GM23338 (cell line): ENCODE results near the gene TNFAIP1.

Experiments
- CREB1 ChIP-seq: fragments of 250-450 bp; sonication (Bioruptor Pico); IDR thresholded peaks from 2 replicates; pipeline ENCODE4 v1.5.0; 2020; ENCODE audit warnings: low read depth, mild to moderate bottlenecking, moderate library complexity
- EZH2 ChIP-seq: fragments of 200-600 bp; sonication (generic); IDR thresholded peaks from one replicate; pipeline ENCODE4 v1.8.0; 2017; ENCODE audit warnings: antibody characterized with exemption, mild to moderate bottlenecking, low read depth; ENCODE audit not compliant: unreplicated experiment
- EZH2phosphoT487 ChIP-seq: fragments of 200-600 bp; sonication (generic); IDR thresholded peaks from one replicate; pipeline ENCODE4 v1.8.1; 2018; ENCODE audit warnings: antibody characterized with exemption; ENCODE audit not compliant: unreplicated experiment
- JUNB ChIP-seq: IDR thresholded peaks from one replicate; pipeline ENCODE4 v1.6.1; 2016; ENCODE audit warnings: antibody characterized with exemption; ENCODE audit not compliant: unreplicated experiment
- NANOG ChIP-seq: IDR thresholded peaks from 2 replicates; pipeline ENCODE4 v1.6.1; 2016; ENCODE audit warnings: antibody characterized with exemption, borderline replicate concordance
- POLR2AphosphoS5 ChIP-seq: IDR thresholded peaks from 2 replicates; pipeline ENCODE4 v1.6.1; 2016; ENCODE audit warnings: antibody characterized with exemption, low read depth
- ZNF331 ChIP-seq: fragments of 250-450 bp; sonication (Bioruptor Pico); IDR thresholded peaks from 2 replicates; pipeline ENCODE4 v1.5.0; 2020; ENCODE audit warnings: low read depth, mild to moderate bottlenecking, moderate library complexity
- TF ChIP-seq, protein P1 (sequence below): IDR thresholded peaks from one replicate; pipeline ENCODE4 v1.6.1; 2018; ENCODE audit warnings: antibody characterized with exemption; ENCODE audit not compliant: unreplicated experiment
- TF ChIP-seq, protein P2 (sequence below), 2 experiments: fragments of 200-600 bp in 1 of 2; sonication (generic) in 1 of 2; conservative IDR thresholded peaks; 2 replicates each; pipeline versions ENCODE4 v1.5.1 to v1.6.1; 2016 to 2017; ENCODE audit warnings: antibody characterized with exemption in 2 of 2, low read depth in 2 of 2, mild to moderate bottlenecking in 2 of 2, moderate library complexity in 1 of 2
- TF ChIP-seq, protein P3 (sequence below): fragments of 250-450 bp; sonication (Bioruptor Pico); IDR thresholded peaks from 2 replicates; pipeline ENCODE4 v1.5.0; 2020; ENCODE audit warnings: mild to moderate bottlenecking, moderate library complexity
- TF ChIP-seq, protein P4 (sequence below): IDR thresholded peaks from 2 replicates; pipeline ENCODE4 v1.6.1; 2016; ENCODE audit warnings: antibody characterized with exemption

DNA sequence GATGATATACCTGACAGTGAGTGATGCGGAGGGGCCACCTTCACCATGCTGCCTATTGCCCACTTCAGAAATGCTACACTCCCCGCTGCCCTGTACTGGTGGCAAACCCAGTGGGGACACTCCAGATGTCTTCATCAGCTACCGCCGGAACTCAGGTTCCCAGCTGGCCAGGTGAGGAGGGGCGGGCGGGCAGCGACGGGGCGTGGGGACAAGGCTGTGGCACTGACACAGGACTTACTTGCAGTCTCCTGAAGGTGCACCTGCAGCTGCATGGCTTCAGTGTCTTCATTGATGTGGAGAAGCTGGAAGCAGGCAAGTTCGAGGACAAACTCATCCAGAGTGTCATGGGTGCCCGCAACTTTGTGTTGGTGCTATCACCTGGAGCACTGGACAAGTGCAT, 52.5 kb downstream of the TNFAIP1 start:
- TF ChIP-seq EZH2 (no peak), POLR2AphosphoS5 (no peak), JUNB (no peak), CREB1 (CRISPR knock-in tag) (no peak), EZH2phosphoT487 (no peak), NANOG (no peak), ZNF331 (CRISPR knock-in tag) (no peak)
- TF ChIP-seq, protein P1, sequence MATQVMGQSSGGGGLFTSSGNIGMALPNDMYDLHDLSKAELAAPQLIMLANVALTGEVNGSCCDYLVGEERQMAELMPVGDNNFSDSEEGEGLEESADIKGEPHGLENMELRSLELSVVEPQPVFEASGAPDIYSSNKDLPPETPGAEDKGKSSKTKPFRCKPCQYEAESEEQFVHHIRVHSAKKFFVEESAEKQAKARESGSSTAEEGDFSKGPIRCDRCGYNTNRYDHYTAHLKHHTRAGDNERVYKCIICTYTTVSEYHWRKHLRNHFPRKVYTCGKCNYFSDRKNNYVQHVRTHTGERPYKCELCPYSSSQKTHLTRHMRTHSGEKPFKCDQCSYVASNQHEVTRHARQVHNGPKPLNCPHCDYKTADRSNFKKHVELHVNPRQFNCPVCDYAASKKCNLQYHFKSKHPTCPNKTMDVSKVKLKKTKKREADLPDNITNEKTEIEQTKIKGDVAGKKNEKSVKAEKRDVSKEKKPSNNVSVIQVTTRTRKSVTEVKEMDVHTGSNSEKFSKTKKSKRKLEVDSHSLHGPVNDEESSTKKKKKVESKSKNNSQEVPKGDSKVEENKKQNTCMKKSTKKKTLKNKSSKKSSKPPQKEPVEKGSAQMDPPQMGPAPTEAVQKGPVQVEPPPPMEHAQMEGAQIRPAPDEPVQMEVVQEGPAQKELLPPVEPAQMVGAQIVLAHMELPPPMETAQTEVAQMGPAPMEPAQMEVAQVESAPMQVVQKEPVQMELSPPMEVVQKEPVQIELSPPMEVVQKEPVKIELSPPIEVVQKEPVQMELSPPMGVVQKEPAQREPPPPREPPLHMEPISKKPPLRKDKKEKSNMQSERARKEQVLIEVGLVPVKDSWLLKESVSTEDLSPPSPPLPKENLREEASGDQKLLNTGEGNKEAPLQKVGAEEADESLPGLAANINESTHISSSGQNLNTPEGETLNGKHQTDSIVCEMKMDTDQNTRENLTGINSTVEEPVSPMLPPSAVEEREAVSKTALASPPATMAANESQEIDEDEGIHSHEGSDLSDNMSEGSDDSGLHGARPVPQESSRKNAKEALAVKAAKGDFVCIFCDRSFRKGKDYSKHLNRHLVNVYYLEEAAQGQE: no peak
- TF ChIP-seq, protein P2, sequence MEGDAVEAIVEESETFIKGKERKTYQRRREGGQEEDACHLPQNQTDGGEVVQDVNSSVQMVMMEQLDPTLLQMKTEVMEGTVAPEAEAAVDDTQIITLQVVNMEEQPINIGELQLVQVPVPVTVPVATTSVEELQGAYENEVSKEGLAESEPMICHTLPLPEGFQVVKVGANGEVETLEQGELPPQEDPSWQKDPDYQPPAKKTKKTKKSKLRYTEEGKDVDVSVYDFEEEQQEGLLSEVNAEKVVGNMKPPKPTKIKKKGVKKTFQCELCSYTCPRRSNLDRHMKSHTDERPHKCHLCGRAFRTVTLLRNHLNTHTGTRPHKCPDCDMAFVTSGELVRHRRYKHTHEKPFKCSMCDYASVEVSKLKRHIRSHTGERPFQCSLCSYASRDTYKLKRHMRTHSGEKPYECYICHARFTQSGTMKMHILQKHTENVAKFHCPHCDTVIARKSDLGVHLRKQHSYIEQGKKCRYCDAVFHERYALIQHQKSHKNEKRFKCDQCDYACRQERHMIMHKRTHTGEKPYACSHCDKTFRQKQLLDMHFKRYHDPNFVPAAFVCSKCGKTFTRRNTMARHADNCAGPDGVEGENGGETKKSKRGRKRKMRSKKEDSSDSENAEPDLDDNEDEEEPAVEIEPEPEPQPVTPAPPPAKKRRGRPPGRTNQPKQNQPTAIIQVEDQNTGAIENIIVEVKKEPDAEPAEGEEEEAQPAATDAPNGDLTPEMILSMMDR (conservative IDR thresholded peaks at IDR 0.05; ENCODE audit: low read depth in 2 of 2): no peak
- TF ChIP-seq, protein P3, sequence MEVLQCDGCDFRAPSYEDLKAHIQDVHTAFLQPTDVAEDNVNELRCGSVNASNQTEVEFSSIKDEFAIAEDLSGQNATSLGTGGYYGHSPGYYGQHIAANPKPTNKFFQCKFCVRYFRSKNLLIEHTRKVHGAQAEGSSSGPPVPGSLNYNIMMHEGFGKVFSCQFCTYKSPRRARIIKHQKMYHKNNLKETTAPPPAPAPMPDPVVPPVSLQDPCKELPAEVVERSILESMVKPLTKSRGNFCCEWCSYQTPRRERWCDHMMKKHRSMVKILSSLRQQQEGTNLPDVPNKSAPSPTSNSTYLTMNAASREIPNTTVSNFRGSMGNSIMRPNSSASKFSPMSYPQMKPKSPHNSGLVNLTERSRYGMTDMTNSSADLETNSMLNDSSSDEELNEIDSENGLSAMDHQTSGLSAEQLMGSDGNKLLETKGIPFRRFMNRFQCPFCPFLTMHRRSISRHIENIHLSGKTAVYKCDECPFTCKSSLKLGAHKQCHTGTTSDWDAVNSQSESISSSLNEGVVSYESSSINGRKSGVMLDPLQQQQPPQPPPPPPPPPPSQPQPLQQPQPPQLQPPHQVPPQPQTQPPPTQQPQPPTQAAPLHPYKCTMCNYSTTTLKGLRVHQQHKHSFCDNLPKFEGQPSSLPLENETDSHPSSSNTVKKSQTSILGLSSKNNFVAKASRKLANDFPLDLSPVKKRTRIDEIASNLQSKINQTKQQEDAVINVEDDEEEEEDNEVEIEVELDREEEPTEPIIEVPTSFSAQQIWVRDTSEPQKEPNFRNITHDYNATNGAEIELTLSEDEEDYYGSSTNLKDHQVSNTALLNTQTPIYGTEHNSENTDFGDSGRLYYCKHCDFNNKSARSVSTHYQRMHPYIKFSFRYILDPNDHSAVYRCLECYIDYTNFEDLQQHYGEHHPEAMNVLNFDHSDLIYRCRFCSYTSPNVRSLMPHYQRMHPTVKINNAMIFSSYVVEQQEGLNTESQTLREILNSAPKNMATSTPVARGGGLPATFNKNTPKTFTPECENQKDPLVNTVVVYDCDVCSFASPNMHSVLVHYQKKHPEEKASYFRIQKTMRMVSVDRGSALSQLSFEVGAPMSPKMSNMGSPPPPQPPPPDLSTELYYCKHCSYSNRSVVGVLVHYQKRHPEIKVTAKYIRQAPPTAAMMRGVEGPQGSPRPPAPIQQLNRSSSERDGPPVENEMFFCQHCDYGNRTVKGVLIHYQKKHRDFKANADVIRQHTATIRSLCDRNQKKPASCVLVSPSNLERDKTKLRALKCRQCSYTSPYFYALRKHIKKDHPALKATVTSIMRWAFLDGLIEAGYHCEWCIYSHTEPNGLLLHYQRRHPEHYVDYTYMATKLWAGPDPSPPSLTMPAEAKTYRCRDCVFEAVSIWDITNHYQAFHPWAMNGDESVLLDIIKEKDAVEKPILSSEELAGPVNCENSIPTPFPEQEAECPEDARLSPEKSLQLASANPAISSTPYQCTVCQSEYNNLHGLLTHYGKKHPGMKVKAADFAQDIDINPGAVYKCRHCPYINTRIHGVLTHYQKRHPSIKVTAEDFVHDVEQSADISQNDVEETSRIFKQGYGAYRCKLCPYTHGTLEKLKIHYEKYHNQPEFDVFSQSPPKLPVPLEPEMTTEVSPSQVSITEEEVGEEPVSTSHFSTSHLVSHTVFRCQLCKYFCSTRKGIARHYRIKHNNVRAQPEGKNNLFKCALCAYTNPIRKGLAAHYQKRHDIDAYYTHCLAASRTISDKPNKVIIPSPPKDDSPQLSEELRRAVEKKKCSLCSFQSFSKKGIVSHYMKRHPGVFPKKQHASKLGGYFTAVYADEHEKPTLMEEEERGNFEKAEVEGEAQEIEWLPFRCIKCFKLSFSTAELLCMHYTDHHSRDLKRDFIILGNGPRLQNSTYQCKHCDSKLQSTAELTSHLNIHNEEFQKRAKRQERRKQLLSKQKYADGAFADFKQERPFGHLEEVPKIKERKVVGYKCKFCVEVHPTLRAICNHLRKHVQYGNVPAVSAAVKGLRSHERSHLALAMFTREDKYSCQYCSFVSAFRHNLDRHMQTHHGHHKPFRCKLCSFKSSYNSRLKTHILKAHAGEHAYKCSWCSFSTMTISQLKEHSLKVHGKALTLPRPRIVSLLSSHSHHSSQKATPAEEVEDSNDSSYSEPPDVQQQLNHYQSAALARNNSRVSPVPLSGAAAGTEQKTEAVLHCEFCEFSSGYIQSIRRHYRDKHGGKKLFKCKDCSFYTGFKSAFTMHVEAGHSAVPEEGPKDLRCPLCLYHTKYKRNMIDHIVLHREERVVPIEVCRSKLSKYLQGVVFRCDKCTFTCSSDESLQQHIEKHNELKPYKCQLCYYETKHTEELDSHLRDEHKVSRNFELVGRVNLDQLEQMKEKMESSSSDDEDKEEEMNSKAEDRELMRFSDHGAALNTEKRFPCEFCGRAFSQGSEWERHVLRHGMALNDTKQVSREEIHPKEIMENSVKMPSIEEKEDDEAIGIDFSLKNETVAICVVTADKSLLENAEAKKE (CRISPR knock-in tag): no peak
- TF ChIP-seq, protein P4, sequence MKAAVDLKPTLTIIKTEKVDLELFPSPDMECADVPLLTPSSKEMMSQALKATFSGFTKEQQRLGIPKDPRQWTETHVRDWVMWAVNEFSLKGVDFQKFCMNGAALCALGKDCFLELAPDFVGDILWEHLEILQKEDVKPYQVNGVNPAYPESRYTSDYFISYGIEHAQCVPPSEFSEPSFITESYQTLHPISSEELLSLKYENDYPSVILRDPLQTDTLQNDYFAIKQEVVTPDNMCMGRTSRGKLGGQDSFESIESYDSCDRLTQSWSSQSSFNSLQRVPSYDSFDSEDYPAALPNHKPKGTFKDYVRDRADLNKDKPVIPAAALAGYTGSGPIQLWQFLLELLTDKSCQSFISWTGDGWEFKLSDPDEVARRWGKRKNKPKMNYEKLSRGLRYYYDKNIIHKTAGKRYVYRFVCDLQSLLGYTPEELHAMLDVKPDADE: no peak
